HG03097 (cell line): ENCODE measurements around the gene TACSTD2.
"Not testable (repeated sequence)": the region's sequence is repeated elsewhere in the genome, so short reads cannot be mapped to it uniquely, and the experiment has no call there.

ENCODE experiments used
- ATAC-seq: cut with Tn5 transposase; IDR thresholded peaks from one replicate; pipeline ENCODE4 v1.9.1; 2021; ENCODE audit not compliant: unreplicated experiment, low FRiP score

Gene TACSTD2

DNA sequence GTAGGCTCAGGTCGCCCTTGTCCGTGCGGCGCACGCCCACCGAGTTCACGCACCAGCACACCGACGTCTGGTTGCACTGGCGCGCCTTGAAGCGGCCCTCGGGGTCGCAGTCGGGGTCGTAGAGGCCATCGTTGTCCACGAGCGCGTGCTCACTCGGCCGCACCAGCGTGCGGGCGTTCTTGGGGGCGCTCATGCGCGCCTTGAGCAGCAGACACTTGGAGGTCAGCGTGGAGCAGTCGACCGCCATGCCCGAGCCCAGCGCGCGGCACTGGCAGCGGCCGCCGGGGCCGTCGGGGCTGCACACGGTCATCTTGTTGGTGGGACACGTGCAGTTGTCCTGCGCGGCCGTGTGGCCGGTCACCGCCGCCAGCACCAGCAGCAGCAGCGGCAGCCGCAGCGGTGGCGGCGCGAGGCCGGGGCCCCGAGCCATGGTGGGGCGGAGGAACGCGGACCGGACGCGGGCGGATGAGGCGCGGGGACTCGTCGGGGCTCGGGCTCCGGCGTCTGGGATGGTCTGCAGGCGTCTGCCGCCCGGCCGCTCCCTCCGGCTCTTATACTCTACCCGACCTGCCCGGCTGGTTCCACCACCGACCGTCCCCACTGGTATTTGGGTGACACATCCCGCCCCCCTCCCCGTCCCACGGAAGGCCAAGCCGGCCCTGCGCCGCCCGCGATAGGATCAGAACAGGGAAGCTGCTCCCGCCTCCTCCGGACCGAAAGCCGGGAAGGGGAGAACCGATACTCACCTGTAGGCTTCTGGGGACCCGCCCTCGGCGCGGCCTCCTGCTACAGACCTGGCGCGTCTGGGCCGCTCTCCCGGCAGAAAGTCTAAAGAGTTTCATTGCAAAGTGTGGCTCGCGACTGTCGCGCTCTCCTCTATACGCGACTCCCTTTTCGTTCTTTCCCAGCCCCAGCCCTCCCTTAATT is at the start of gene TACSTD2:
Gene TACSTD2 (minus strand): TSS at position 526 of the 927 bp plus-strand sequence. CDS start 96 bp downstream, at position 430.
- ATAC-seq, result no peak

DNA sequence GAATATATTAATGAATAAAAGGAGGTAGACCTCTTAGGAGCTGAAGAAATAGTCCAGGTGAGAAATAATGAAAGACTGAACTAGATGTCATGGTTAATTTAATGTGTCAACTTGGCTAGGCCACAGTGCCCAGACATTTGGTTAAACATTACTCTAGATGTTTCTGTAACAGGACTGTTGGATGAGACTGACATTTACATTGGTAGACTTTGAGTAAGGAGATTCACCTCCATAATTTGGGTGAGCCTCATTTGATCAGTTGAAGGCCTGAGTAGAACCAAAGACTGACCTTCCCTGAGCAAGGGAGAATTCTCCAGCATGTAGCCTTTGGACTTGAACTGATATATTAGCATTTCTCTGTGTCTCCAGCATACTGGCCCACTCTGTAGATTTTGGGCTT is 49.2 kb upstream of the TACSTD2 start:
- no peak for ATAC-seq

- not testable (repeated sequence) for ATAC-seq
Measured at GRCh38 chr1:58623259-58623658, 46.2 kb upstream of the TACSTD2 start.

GRCh38 chr1:58622571-58622970 is 45.5 kb upstream of the TACSTD2 start:
- ATAC-seq, result no peak

- no peak for ATAC-seq
Measured at GRCh38 chr1:58621391-58621790, 44.3 kb upstream of the TACSTD2 start.

- ATAC-seq, result no peak
Measured at GRCh38 chr1:58620926-58621325, 43.9 kb upstream of the TACSTD2 start.

DNA sequence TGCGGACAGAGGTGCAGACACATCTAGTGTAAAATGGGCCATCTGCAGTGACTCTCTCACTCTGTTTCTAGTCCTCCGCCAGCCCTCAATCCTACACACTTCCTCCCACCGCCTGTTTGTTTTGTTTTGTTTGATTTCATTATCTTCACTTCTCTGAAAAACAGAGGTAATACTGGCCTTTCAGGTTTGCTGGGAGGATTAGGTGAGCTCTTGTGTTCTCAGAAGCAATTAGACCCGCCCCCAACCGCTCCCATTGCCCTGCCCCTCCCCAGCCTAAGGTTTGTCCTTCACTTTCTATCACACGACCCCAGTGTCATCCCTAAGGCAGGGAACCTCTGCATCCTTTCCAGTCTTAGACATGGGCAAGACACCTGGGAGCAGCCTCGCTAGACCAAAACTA is 43.2 kb upstream of the TACSTD2 start:
- no peak for ATAC-seq

DNA sequence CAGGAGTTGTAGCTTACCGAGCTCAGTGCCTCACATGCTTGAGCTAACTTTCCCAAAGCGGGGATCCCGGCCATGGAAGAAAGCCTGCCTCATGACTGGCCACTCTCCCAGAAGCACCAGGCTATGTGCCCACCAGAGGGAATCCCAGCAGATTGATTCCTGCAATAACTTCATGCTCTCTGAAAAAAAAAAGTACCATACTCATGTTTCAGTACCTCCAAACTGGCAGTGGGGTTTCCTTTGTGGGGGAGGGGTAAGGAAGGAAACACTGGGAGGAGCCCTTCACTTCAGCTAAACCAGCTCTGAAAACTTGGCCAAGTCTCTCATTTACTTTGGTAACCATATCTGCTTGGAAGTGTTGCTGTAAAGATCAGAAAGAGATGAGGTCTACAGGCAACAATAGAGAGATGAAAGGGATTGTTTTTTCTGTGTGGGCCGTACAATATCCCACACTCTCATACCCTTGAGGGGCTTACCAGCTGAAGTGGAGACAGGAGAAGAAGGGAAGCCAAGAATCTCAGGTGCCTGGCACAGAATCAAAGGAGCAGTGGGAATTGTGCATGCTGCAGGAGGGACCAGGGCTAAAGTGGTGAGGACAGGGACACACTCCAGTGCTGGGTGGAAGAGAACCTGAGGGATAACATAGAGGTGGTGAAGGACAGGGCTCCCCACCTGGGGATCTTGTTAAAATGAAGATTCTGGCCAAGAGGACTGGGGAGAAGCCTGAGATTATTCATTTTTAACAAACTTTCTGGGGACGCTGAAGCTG is 42.4 kb upstream of the TACSTD2 start:
- no peak for ATAC-seq

DNA sequence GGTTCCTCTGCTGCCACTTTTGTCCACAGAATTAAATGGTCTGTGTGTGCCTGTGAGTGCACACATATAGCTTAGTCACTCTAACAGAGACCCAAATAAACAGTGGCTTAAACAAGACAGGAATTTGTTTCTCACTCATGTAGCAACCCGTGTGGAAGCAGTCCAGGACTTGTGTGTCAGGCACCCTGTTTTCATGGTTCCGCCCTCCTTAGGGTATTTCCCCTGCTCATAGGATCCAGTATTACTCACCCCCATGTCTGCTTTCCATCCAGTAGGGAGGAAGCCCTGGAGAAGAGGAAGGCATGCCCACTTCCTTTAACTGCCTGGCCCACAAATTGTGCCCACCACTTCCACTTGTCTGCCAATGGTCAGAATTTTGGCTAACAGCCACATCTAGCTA is 41.3 kb upstream of the TACSTD2 start:
- no peak for ATAC-seq

DNA sequence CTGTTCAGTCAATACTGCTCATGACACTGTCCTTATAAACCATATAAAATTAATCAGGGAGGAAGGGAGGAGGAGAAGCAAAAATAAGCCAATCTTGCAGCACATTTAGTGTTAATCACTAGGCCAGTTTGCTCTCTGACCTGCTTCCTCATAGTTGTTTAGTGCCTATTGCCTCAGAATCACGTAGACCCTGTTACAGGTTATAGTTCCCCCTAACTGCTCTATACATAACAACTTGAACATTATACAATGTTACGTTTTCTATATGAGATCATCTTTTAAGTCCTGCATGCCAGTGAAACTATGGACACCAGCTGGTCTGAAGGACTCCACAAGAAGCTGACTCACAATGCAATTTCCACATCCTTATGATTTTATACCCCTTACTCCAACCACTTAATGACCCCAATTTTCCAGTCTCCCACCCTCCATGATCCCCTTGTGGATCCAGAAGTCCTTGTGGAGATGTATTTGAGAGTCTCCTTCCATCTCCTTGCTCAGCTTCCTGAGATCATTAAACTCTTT is 34.9 kb upstream of the TACSTD2 start:
- ATAC-seq, result no peak

- ATAC-seq, result no peak
Measured at GRCh38 chr1:58608945-58609344, 31.9 kb upstream of the TACSTD2 start.

DNA sequence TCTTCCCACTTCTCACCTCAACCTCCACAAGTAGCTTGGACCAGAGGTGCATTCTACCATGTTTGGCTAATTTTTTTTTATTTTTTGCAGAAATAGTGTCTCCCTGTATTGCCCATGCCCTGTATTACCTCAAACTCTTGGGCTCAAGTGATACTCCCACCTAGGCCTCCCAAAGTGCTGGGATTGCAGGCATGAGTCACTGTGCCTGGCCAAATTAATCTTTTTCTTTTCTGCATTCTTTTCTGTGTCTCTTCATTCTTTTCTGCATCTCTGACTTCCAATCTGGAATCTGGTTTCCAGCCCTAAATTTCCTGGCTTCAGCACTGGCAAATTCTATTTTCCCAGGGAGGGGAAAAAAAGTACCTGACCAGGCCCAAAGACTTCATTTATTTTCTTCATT is 31.2 kb upstream of the TACSTD2 start:
- ATAC-seq, result no peak

DNA sequence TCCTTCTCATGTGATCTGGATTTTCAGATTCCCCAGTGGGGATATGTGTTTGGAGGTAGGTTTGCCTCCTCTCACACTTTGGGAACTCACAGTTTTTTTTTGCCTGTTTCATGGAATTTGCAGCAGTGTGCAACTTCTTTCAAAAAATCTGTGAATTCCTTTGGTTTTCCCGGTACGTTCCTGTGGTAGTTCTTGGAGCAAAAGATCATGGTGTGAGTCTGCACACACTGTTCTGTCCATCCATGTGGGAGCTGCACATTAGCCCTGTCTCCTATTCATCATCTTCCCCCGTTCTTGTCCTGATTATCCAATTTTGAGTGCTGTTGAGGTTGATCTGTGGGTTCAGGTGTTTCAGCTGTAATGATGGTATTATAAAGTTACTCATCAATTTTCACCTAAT is 30.3 kb upstream of the TACSTD2 start:
- no peak for ATAC-seq

- not testable (repeated sequence) for ATAC-seq
Measured at GRCh38 chr1:58601921-58602320, 24.9 kb upstream of the TACSTD2 start.

DNA sequence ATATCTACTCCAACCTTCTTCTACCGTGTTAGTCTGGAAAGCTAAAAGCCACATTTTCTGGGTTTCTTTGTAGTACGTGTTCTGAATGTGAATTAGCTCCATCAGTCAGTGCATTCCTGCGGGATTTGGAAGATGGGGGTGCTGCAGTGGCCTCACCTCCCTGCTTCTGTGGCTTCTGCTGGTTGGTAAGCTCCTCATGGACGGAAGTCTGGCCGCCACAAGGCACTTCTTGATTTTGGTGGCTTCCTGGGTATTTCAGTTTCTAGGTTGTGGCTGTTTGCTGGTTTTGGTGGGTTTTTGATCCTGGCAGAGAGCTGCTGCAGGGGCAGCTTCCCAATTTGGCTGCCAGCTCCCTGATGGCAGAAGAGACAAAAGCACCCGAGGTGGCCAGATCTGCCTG is 20.9 kb upstream of the TACSTD2 start:
- no peak for ATAC-seq

- no peak for ATAC-seq
Measured at GRCh38 chr1:58597076-58597475, 20.0 kb upstream of the TACSTD2 start.

GRCh38 chr1:58596631-58597052 is 19.6 kb upstream of the TACSTD2 start:
- no peak for ATAC-seq

GRCh38 chr1:58594546-58594945 is 17.5 kb upstream of the TACSTD2 start:
- no peak for ATAC-seq

DNA sequence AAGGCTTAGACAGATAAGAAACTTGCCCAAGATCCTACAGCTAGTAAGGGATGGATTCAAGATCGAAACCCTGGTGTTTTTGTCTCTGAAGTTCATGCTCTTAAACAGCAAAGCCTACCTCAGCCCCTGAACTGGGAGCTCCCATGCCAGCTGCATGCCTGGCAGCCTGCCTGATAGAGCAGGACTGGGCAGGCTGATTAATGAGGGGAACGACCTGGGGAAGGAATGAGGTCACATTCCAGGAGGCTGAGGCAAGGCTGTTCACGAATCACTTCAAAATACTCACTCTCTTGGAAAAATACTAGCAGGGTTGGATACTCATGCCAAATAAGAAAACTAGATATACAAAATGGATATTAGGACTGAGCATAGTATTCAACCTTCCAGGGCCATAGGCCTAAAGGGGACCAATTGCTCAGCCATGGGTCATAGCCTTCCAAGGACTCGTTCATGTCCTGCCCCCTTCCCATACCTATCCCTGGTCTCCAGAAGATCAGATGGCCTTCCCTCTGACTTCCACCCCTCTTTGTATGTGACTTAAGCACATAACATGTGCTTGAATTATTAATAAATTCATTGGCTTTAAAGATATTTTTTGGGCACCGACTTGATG is 15.6 kb upstream of the TACSTD2 start:
- ATAC-seq, result no peak

- no peak for ATAC-seq
Measured at GRCh38 chr1:58591806-58592205, 14.8 kb upstream of the TACSTD2 start.

GRCh38 chr1:58590019-58590418 is 13.0 kb upstream of the TACSTD2 start:
- ATAC-seq, result no peak
